Glomerular visceral epithelial cell (primary cell): Measurements from ENCODE around the gene KRTAP3-2.

ENCODE experiments used
- DNase-seq: peaks from one replicate; pipeline ENCODE4 v3.0.0-alpha.2; 2016; ENCODE audit errors: extremely low spot score

KRTAP3-2 gene

GRCh38 chr17:40963838-40964237 is 35.9 kb downstream of the KRTAP3-2 start:
- DNase-seq: no peak

GRCh38 chr17:40962059-40962561 is 37.6 kb downstream of the KRTAP3-2 start:
- DNase-seq: no peak

GRCh38 chr17:40961591-40961990 is 38.1 kb downstream of the KRTAP3-2 start:
- DNase-seq: no peak

- DNase-seq: no peak
Observed at GRCh38 chr17:40960144-40960543, 39.6 kb downstream of the KRTAP3-2 start.

- no peak for DNase-seq
Observed at GRCh38 chr17:40958086-40958953, 41.4 kb downstream of the KRTAP3-2 start.

- DNase-seq: peak; percentile 80
Observed at GRCh38 chr17:40956401-40957254, 43.1 kb downstream of the KRTAP3-2 start.

- no peak for DNase-seq
Observed at GRCh38 chr17:40953881-40954280, 45.8 kb downstream of the KRTAP3-2 start.

- DNase-seq: peak; percentile 51
Observed at GRCh38 chr17:40952661-40953060, 47.0 kb downstream of the KRTAP3-2 start.

GRCh38 chr17:40952154-40952553 is 47.6 kb downstream of the KRTAP3-2 start:
- DNase-seq: no peak

- DNase-seq: peak; percentile 27
Observed at GRCh38 chr17:40951011-40951622, 48.6 kb downstream of the KRTAP3-2 start.

GRCh38 chr17:40950176-40950575 is 49.5 kb downstream of the KRTAP3-2 start:
- no peak for DNase-seq

GRCh38 chr17:40949418-40949817 is 50.3 kb downstream of the KRTAP3-2 start:
- no peak for DNase-seq
